Activated naive CD8-positive, alpha-beta T cell treated with anti-CD3 and anti-CD28 coated beads, Interleukin-2, amount 10 ng/mL, durations not matched to agents 7 days and 5 days (primary cell): ENCODE data around the gene OR14C36. TPM values are rescaled to one million over a fixed set of nuclear protein-coding genes. Genes with fewer than 3 reads are reported as not detected.
"Not testable (repeated sequence)": the region's sequence is repeated elsewhere in the genome, so short reads cannot be mapped to it uniquely, and the experiment has no call there.

Experiments
- ATAC-seq: fragments of 150-1000 bp; cut with Tn5 transposase; one replicate; pipeline ENCODE4 v1.10.0; 2021; ENCODE audit warnings: low read depth, moderate library complexity
- POLR2A ChIA-PET: fragments of 350-600 bp; sonication (Branson Sonifier 250); formaldehyde crosslinking; loops from one replicate; lab custom pipeline; 2021; ENCODE audit warnings: antibody characterized with exemption; lab: Charles Lee
- DNase-seq: peaks from one replicate; pipeline ENCODE4 v3.0.0; 2021
- H3K27ac Mint-ChIP-seq: one replicate; pipeline ENCODE4 v1.8.0; 2022; ENCODE audit warnings: mild to moderate bottlenecking, mixed read lengths
- H3K27me3 Mint-ChIP-seq: one replicate; pipeline ENCODE4 v1.8.0; 2022; ENCODE audit warnings: mild to moderate bottlenecking, moderate library complexity, mixed read lengths
- H3K36me3 Mint-ChIP-seq: one replicate; pipeline ENCODE4 v1.8.0; 2021; ENCODE audit warnings: mild to moderate bottlenecking, mixed read lengths
- H3K4me1 Mint-ChIP-seq: one replicate; pipeline ENCODE4 v1.8.0; 2021; ENCODE audit warnings: mixed read lengths
- H3K4me3 Mint-ChIP-seq: one replicate; pipeline ENCODE4 v1.8.0; 2022; ENCODE audit warnings: mild to moderate bottlenecking, moderate library complexity, mixed read lengths
- H3K9me3 Mint-ChIP-seq: one replicate; pipeline ENCODE4 v1.8.0; 2021; ENCODE audit warnings: mixed read lengths
- total RNA-seq, 2 experiments: library from RNA; stranded (reverse); gene quantifications; one replicate each; pipeline ENCODE4 v1.2.3, GENCODE V29; 2021

OR14C36 gene
- total RNA-seq = not detected

- ATAC-seq (no peak), DNase-seq (no peak)
- no peaks in the 10 kb centered on the region for H3K27me3 Mint-ChIP-seq
- no peaks in the 10 kb centered on the region for H3K36me3 Mint-ChIP-seq
- POLR2A ChIA-PET = no interaction called here
- H3K9me3 Mint-ChIP-seq = no peaks in the 10 kb centered on the region
- no peak within 1 kb of the TSS for H3K27ac Mint-ChIP-seq
- H3K4me3 Mint-ChIP-seq = no peak within 1 kb of the TSS
- no peaks in the 10 kb centered on the region for H3K4me1 Mint-ChIP-seq
Measured at GRCh38 chr1:248348475-248348874, at the start of gene OR14C36. OR14C36 (plus strand) TSS chr1:248348775; CDS start chr1:248348775, 0 bp downstream.

DNA sequence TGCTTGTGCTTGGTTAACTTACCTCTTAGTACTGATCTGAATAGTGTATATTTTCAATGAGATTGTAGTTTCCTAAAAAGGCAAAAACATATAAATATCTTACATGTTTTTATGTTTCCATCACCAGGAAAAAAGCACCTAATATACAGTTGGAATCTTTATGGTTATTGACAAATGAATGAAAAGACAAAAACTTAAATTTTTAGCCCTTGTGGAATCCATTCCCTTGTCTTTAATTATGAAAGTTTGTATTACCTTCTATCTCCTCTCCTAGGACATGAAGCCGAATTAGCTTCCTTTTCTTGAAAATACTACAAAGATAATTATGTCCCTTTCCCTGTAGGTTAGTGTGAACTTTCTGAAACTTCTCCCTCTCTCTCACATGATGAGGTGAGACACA, 45.3 kb upstream of the OR14C36 start, which contains the start of gene OR2T12:
Gene OR2T12, minus strand, starts transcription at position 101 of the 400 bp plus-strand sequence. CDS start 7,846 bp downstream, outside the sequence.
- H3K4me3 Mint-ChIP-seq = no peak within 1 kb of the TSS
- no peaks in the 10 kb centered on the region for H3K36me3 Mint-ChIP-seq
- no peak within 1 kb of the TSS for H3K27ac Mint-ChIP-seq
- H3K9me3 Mint-ChIP-seq = no peaks in the 10 kb centered on the region
- ATAC-seq (no peak), DNase-seq (no peak)
- POLR2A ChIA-PET = no interaction called here
- H3K27me3 Mint-ChIP-seq = no peaks in the 10 kb centered on the region
- H3K4me1 Mint-ChIP-seq = no peaks in the 10 kb centered on the region

- H3K27me3 Mint-ChIP-seq, H3K4me3 Mint-ChIP-seq, ATAC-seq, H3K27ac Mint-ChIP-seq, DNase-seq, POLR2A ChIA-PET, H3K4me1 Mint-ChIP-seq, H3K36me3 Mint-ChIP-seq, H3K9me3 Mint-ChIP-seq: not testable (repeated sequence)
Measured at GRCh38 chr1:248305672-248306071, 42.9 kb upstream of the OR14C36 start.

DNA sequence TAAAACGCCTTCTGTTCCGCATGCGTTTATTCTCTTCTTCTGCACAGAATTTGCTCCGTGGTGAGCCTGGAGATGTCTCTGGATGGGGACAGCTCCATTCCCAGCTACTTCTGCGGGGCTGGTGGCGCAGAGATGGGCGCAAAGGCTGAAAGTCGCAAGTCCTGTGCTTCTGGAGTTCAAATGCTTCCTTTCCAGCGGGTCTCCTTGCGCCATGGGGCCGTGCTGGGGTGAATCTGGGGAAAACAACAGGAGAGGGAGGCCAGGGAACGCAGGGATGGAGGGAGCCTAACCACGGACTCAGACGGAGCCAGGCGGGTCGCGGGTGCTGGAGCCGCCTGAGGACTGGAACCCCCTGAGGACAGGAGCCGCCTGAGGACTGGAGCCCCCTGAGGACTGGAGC, 42.5 kb upstream of the OR14C36 start:
- Mint-ChIP-seq H3K27me3 (no peaks in the 10 kb centered on the region), H3K4me3 (no peak overlapping the region), H3K4me1 (no peaks in the 10 kb centered on the region), H3K27ac (no peak overlapping the region), H3K9me3 (no peaks in the 10 kb centered on the region), H3K36me3 (no peaks in the 10 kb centered on the region)
- POLR2A ChIA-PET = no interaction called here
- DNase-seq (no peak), ATAC-seq (no peak)

- H3K27me3 Mint-ChIP-seq, H3K4me3 Mint-ChIP-seq, H3K9me3 Mint-ChIP-seq, POLR2A ChIA-PET, ATAC-seq, DNase-seq, H3K4me1 Mint-ChIP-seq, H3K36me3 Mint-ChIP-seq, H3K27ac Mint-ChIP-seq: not testable (repeated sequence)
Measured at GRCh38 chr1:248306740-248307139, 41.8 kb upstream of the OR14C36 start.

DNA sequence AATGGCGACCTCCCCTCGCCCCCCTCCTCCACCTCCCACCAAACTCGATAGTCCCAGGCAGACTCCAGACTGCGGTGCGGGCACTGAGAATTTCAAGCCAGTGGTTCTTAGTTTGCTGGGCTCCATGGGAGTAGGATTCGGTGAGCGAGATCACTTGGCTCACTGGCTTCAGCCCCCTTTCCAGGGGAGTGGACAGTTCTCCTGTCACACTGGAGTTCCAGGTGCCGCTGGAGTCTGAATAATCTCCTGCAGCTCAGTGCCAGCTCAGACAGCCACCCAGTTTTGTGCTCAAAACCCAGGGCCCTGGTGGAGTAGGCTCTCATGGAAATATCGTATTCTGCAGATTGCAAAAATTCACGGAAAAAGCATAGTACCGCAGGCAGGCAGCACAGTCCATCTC, 31.8 kb upstream of the OR14C36 start:
- peaks cover 8% of the 10 kb centered on the region for H3K9me3 Mint-ChIP-seq
- DNase-seq (no peak), ATAC-seq (no peak)
- H3K27me3 Mint-ChIP-seq = no peaks in the 10 kb centered on the region
- no peak overlapping the region for H3K4me3 Mint-ChIP-seq
- no peaks in the 10 kb centered on the region for H3K4me1 Mint-ChIP-seq
- POLR2A ChIA-PET = no interaction called here
- no peaks in the 10 kb centered on the region for H3K36me3 Mint-ChIP-seq
- no peak overlapping the region for H3K27ac Mint-ChIP-seq

- POLR2A ChIA-PET = no interaction called here
- DNase-seq = no peak
Measured at GRCh38 chr1:248324468-248324867, 24.1 kb upstream of the OR14C36 start, which contains the start of gene OR2M7. OR2M7 (minus strand) TSS chr1:248324568; CDS start chr1:248324568, 0 bp downstream.

GRCh38 chr1:248343451-248343850, 5.1 kb upstream of the OR14C36 start:
- DNase-seq (no peak), ATAC-seq (no peak)
- POLR2A ChIA-PET = no interaction called here
- H3K9me3 Mint-ChIP-seq = no peaks in the 10 kb centered on the region
- H3K27me3 Mint-ChIP-seq = no peaks in the 10 kb centered on the region
- no peaks in the 10 kb centered on the region for H3K4me1 Mint-ChIP-seq
- H3K36me3 Mint-ChIP-seq = no peaks in the 10 kb centered on the region
- no peak overlapping the region for H3K27ac Mint-ChIP-seq
- no peak overlapping the region for H3K4me3 Mint-ChIP-seq

More at GRCh38 chr1:248324468-248324867, 24.1 kb upstream of the OR14C36 start, which contains the start of gene OR2M7:
- Mint-ChIP-seq H3K27me3 (peaks cover 3% of the 10 kb centered on the region), H3K27ac (no peak within 1 kb of the TSS), H3K9me3 (no peaks in the 10 kb centered on the region), H3K36me3 (no peaks in the 10 kb centered on the region), H3K4me1 (no peaks in the 10 kb centered on the region), H3K4me3 (no peak within 1 kb of the TSS)
- no peak for ATAC-seq

GRCh38 chr1:248359415-248359814, 10.8 kb downstream of the OR14C36 start:
- no peaks in the 10 kb centered on the region for H3K27me3 Mint-ChIP-seq
- H3K36me3 Mint-ChIP-seq = no peaks in the 10 kb centered on the region
- no peak for ATAC-seq
- no peak overlapping the region for H3K4me3 Mint-ChIP-seq
- no peaks in the 10 kb centered on the region for H3K9me3 Mint-ChIP-seq
- DNase-seq = no peak
- no peak overlapping the region for H3K27ac Mint-ChIP-seq
- POLR2A ChIA-PET = no interaction called here
- H3K4me1 Mint-ChIP-seq = no peaks in the 10 kb centered on the region

GRCh38 chr1:248361121-248361715, 12.6 kb downstream of the OR14C36 start, which contains the start of gene OR2T4:
OR2T4 (plus strand) TSS chr1:248361665; CDS start chr1:248361665, 0 bp downstream.
- Mint-ChIP-seq H3K36me3 (no peaks in the 10 kb centered on the region), H3K27me3 (no peaks in the 10 kb centered on the region), H3K4me1 (no peaks in the 10 kb centered on the region), H3K4me3 (no peak within 1 kb of the TSS), H3K27ac (no peak within 1 kb of the TSS), H3K9me3 (no peaks in the 10 kb centered on the region)
- no peak for DNase-seq
- ATAC-seq = no peak
- POLR2A ChIA-PET = no interaction called here

DNA sequence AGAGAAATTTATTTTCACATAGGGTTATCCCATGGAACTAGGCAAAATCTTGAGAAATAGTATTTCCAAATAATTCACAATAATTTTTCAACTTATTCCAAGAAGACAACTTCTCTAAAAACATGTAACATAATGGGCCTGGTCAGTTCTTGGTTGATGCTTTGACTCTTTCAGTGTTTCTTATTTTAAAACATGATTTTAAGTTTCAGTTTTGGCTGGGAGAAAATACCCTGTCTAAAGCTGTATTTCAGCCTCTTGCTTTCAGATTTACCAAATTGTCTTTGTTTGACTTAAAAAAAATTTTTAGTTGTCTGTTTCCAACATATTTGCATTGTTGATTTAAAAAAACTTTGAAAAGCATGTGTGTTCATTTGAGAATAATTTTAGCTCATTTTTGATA, 18.0 kb downstream of the OR14C36 start:
- POLR2A ChIA-PET = no interaction called here
- Mint-ChIP-seq H3K4me1 (no peaks in the 10 kb centered on the region), H3K27me3 (no peaks in the 10 kb centered on the region), H3K27ac (no peak overlapping the region), H3K4me3 (no peak overlapping the region), H3K36me3 (no peaks in the 10 kb centered on the region), H3K9me3 (no peaks in the 10 kb centered on the region)
- ATAC-seq = no peak
- DNase-seq = no peak

GRCh38 chr1:248372394-248372793, 23.8 kb downstream of the OR14C36 start:
- no peak for DNase-seq
- H3K27ac Mint-ChIP-seq = no peak overlapping the region
- ATAC-seq = no peak
- no peak overlapping the region for H3K4me3 Mint-ChIP-seq
- H3K4me1 Mint-ChIP-seq = peaks cover 5% of the 10 kb centered on the region
- no peaks in the 10 kb centered on the region for H3K9me3 Mint-ChIP-seq
- H3K36me3 Mint-ChIP-seq = no peaks in the 10 kb centered on the region
- no peaks in the 10 kb centered on the region for H3K27me3 Mint-ChIP-seq
- POLR2A ChIA-PET = interaction anchor here (0.6 kb wide), 1 partner anchor 8 kb away, joined by 3 read pairs; no protein-coding TSS in a partner anchor

- H3K36me3 Mint-ChIP-seq = no peaks in the 10 kb centered on the region
- POLR2A ChIA-PET = no interaction called here
- no peaks in the 10 kb centered on the region for H3K27me3 Mint-ChIP-seq
Measured at GRCh38 chr1:248373761-248374160, 25.2 kb downstream of the OR14C36 start.

DNA sequence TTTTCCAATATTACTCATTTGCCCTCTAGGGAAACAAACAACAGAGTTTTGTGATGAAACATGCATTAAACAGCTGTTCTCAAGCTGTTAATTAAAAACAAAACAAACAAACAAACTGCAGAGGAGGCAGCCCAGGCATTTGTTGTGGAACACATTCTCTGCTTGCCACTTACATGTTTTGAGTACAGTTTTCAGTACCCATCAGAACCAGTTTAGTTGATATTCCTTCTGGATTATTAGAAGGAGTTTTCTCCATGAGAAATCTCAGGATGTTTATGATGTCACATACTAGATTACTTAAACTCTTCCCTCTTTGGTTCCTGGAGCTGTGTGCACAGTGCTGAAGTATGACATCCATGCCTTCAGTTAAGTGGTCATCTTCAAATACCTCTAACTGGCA, 26.9 kb downstream of the OR14C36 start, which contains the start of gene OR2T6:
Gene OR2T6, plus strand, starts transcription at position 301 of the 400 bp plus-strand sequence. CDS start 11,863 bp downstream, outside the sequence.
- H3K9me3 Mint-ChIP-seq = no peaks in the 10 kb centered on the region
- no peaks in the 10 kb centered on the region for H3K36me3 Mint-ChIP-seq
- H3K4me1 Mint-ChIP-seq = peaks cover 5% of the 10 kb centered on the region
- POLR2A ChIA-PET = no interaction called here
- ATAC-seq = no peak
- H3K4me3 Mint-ChIP-seq = no peak within 1 kb of the TSS
- H3K27me3 Mint-ChIP-seq = no peaks in the 10 kb centered on the region
- H3K27ac Mint-ChIP-seq = no peak within 1 kb of the TSS
- no peak for DNase-seq

More at GRCh38 chr1:248373761-248374160, 25.2 kb downstream of the OR14C36 start:
- no peak for DNase-seq
- Mint-ChIP-seq H3K9me3 (no peaks in the 10 kb centered on the region), H3K4me1 (peaks cover 5% of the 10 kb centered on the region), H3K4me3 (no peak overlapping the region), H3K27ac (no peak overlapping the region)
- no peak for ATAC-seq
